Thyroid gland (tissue), 4 donors: ENCODE data around the gene GH2. TPM values are rescaled to one million over a fixed set of nuclear protein-coding genes. Genes with fewer than 3 reads are reported as not detected.

ENCODE experiments used
- DNase-seq, 2 donors: peaks; one replicate each; pipeline ENCODE4 v3.0.0-alpha.2; 2019
- H3K27ac ChIP-seq, 3 donors: fragments of 200-600 bp; sonication (generic); 1 replicate in 2 of 3; 2 replicates in 1 of 3; pipeline ENCODE4 v1.5.1; 2016 to 2019; ENCODE audit warnings: mild to moderate bottlenecking in 1 of 3, moderate library complexity in 1 of 3
- H3K27me3 ChIP-seq: fragments of 200-600 bp; sonication (generic); one replicate; pipeline ENCODE4 v1.5.1; 2019
- H3K36me3 ChIP-seq, 2 donors: fragments of 200-600 bp; sonication (generic); one replicate each; pipeline ENCODE4 v1.5.1; 2016 to 2019
- H3K4me1 ChIP-seq, 2 donors: fragments of 200-600 bp; sonication (generic); one replicate each; pipeline ENCODE4 v1.5.1; 2017 to 2019
- H3K4me3 ChIP-seq, 3 donors: fragments of 200-600 bp; sonication (generic); replicated peaks in 1 of 3; 1 replicate in 2 of 3; 2 replicates in 1 of 3; pipeline ENCODE4 v1.5.1; 2016; ENCODE audit warnings: mild to moderate bottlenecking in 1 of 3
- H3K9me3 ChIP-seq: fragments of 200-600 bp; sonication (generic); one replicate; pipeline ENCODE4 v1.5.1; 2017
- CTCF ChIP-seq, 6 experiments: fragments of 200-600 bp in 3 of 6; fragments of 450-650 bp in 3 of 6; sonication (generic) in 3 of 6; IDR thresholded peaks; one replicate each; pipeline ENCODE4 v1.5.1; 2016 to 2019; ENCODE audit warnings: antibody characterized with exemption in 6 of 6, mild to moderate bottlenecking in 2 of 6, inconsistent platforms in 1 of 6, moderate library complexity in 1 of 6
- POLR2A ChIP-seq, 2 donors: fragments of 450-650 bp; IDR thresholded peaks; one replicate each; pipeline ENCODE4 v1.6.1; 2017; ENCODE audit warnings: antibody characterized with exemption in 2 of 2, mild to moderate bottlenecking in 2 of 2, moderate library complexity in 1 of 2
- WGBS, 2 donors: methylation state at CpG; one replicate each; pipeline ENCODE4 v1.1.5; 2017; 5-methylcytosine and 5-hydroxymethylcytosine counted together
- intact Hi-C: fragments of 100-400 bp; cut with DNase I; formaldehyde crosslinking; loops from one replicate; pipeline ENCODE4 v1.15.1; 2023
- total RNA-seq, 4 donors: library from RNA; depleted of rRNA; stranded (reverse); fragments of >200 nt; gene quantifications; one replicate each; pipeline ENCODE4 v1.2.3, GENCODE V29; 2016

GH2 gene
- total RNA-seq, 4 donors from 2014 or later, result not detected

GRCh38 chr17:63853260-63853659 lies 28.5 kb downstream of the GH2 start:
- Histone ChIP-seq H3K4me1 (peaks cover 4 to 13% of the 10 kb centered on the region in 2 donors), H3K36me3 (no peaks in the 10 kb centered on the region), H3K27me3 (no peaks in the 10 kb centered on the region), H3K27ac (no peak overlapping the region), H3K4me3 (no peak overlapping the region), H3K9me3 (no peaks in the 10 kb centered on the region)
- DNase-seq, result no peak
- intact Hi-C loops, result no loop called here
- WGBS, 2 donors, result 92 to 98% methylated on average over 2 of the region's 2 CpGs
- no peak for TF ChIP-seq POLR2A (IDR thresholded peaks at IDR 0.05)
- no peak for TF ChIP-seq CTCF (IDR thresholded peaks at IDR 0.05)

GRCh38 chr17:63850401-63850800 lies 31.3 kb downstream of the GH2 start:
- no peak overlapping the region for H3K27ac ChIP-seq
- intact Hi-C loops, result no loop called here
- H3K36me3 ChIP-seq, result no peaks in the 10 kb centered on the region
- H3K4me1 ChIP-seq, result peaks cover 4 to 13% of the 10 kb centered on the region in 2 donors
- no peak overlapping the region for H3K4me3 ChIP-seq
- H3K27me3 ChIP-seq, result no peaks in the 10 kb centered on the region
- no peak for DNase-seq
- WGBS, 2 donors, result 90 to 93% methylated on average over 9 of the region's 9 CpGs
- H3K9me3 ChIP-seq, result no peaks in the 10 kb centered on the region
- no peak for TF ChIP-seq POLR2A (IDR thresholded peaks at IDR 0.05)
- TF ChIP-seq CTCF (IDR thresholded peaks at IDR 0.05), result no peak

GRCh38 chr17:63848834-63849689 lies 32.7 kb downstream of the GH2 start:
- TF ChIP-seq POLR2A (IDR thresholded peaks at IDR 0.05) (no peak), CTCF (IDR thresholded peaks at IDR 0.05) (peak in 4 of 6 experiments; percentile 16 to 73 (median 65))
- DNase-seq, result peak; percentile 90
- Histone ChIP-seq H3K9me3 (no peaks in the 10 kb centered on the region), H3K4me3 (no peak overlapping the region), H3K27ac (peak overlapping the region in 2 of 3 donors; percentile 6 to 29), H3K27me3 (no peaks in the 10 kb centered on the region), H3K4me1 (peaks cover 6 to 10% of the 10 kb centered on the region in 2 donors), H3K36me3 (no peaks in the 10 kb centered on the region)
- intact Hi-C loops, result no loop called here
- WGBS, 2 donors, result 15 to 31% methylated on average over 31 to 63 of the region's 82 CpGs

GRCh38 chr17:63847525-63848249 lies 34.1 kb downstream of the GH2 start:
- DNase-seq, result no peak
- TF ChIP-seq POLR2A (IDR thresholded peaks at IDR 0.05) (no peak), CTCF (IDR thresholded peaks at IDR 0.05) (no peak)
- H3K27ac ChIP-seq, result no peak overlapping the region
- WGBS, 2 donors, result 72 to 78% methylated on average over 3 of the region's 3 CpGs
- H3K9me3 ChIP-seq, result no peaks in the 10 kb centered on the region
- H3K27me3 ChIP-seq, result no peaks in the 10 kb centered on the region
- intact Hi-C loops, result no loop called here
- H3K36me3 ChIP-seq, result no peaks in the 10 kb centered on the region
- no peak overlapping the region for H3K4me3 ChIP-seq
- H3K4me1 ChIP-seq, result peaks cover 11 to 14% of the 10 kb centered on the region in 2 donors

- intact Hi-C loops, result no loop called here
- H3K36me3 ChIP-seq, result no peaks in the 10 kb centered on the region
- peaks cover 22 to 23% of the 10 kb centered on the region in 2 donors for H3K4me1 ChIP-seq
- DNase-seq, result no peak
- H3K27me3 ChIP-seq, result no peaks in the 10 kb centered on the region
- H3K9me3 ChIP-seq, result no peaks in the 10 kb centered on the region
- WGBS, 2 donors, result 43 to 44% methylated on average over 1 of the region's 1 CpG
- no peak overlapping the region for H3K4me3 ChIP-seq
- H3K27ac ChIP-seq, result no peak overlapping the region
- no peak for TF ChIP-seq CTCF (IDR thresholded peaks at IDR 0.05)
- no peak for TF ChIP-seq POLR2A (IDR thresholded peaks at IDR 0.05)
These were observed 36.2 kb downstream of the GH2 start for GRCh38 chr17:63845509-63845908.
